HuH-7 (cell line): ENCODE results near the gene HUNK.
"Not testable (repeated sequence)": the region's sequence is repeated elsewhere in the genome, so short reads cannot be mapped to it uniquely, and the experiment has no call there.

ENCODE experiments used
- DNase-seq: peaks from one replicate; pipeline ENCODE4 v3.0.0; 2011; ENCODE audit warnings: low spot score

HUNK gene

GRCh38 chr21:31999810-32000468, 127.1 kb downstream of the HUNK start:
- no peak for DNase-seq

DNA sequence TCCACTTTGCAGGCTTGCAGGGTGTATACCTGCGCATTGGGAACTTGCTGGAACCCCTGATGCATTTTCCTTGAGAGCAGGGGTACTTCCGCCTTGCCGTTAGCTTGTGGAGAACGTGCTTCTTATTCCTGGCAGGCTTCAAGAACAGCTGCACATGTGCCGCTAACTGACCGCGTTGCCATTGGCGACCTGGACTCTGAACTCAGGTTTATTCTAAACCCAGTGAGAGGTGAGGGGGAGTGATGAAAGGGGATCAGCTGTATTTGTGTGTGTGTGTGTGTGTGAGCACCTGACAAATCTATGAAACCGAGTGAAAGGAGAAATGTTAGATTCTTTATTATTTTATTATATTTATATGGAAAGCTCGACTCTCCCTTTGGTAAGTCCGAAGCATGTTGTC, 128.6 kb downstream of the HUNK start:
- no peak for DNase-seq

DNA sequence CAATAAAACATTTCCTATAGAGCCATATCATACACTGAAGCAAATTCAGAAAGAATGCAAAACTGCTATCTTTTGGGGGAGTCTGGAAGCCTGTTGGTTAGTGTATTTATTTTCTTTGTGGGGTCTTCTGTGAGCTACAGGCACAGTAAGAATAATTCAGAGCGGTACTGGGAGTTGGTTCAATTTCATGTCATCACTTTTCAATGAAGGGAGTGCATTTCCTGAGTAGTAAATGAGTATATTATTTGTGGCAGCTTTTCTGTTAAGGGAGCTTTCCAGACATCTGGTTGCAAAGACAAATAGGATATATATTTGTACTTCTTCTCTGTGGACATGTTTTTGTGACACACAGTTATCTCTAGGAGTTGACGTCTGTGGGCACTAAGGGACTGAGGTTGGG, 130.6 kb downstream of the HUNK start:
- DNase-seq = no peak

DNA sequence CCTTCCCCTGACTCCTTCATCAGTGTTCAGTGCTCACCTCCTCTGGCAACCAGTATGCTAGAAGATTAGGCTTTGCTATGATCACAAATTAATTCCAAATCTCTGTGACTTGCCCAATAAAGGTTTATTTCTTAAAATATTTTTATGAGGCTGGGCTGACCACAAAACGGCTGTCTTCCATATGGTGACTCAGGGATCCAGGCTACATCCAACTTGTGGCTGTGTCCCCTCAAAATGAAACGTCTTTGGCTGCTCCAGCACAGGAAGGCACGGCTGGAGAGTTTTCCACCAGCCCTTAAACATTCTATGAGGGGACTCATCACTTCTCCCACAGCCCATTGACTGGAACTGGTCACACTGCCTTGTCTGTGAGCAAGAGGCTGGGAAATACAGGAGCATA, 131.5 kb downstream of the HUNK start:
- no peak for DNase-seq

GRCh38 chr21:32007456-32007855, 134.6 kb downstream of the HUNK start:
- DNase-seq = no peak

DNA sequence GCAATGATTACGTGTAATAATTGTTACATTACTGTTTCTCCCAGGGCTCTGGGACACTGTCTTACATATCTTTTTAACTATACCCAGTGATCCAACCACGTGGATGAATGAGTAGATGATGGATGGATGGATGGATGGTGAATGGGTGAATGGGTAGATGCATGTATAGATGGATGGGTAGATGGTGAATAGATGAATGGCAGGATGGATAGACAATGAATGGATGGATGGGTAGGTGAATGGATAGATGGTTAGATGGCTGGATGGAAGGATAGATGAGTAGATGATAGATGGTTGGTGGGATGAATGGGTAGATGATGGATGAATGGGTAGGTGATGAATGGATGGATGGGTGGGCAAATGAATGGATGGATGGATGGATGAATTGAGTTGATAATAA, 135.9 kb downstream of the HUNK start:
- no peak for DNase-seq

- DNase-seq = no peak
These were observed 136.4 kb downstream of the HUNK start for GRCh38 chr21:32009263-32009662.

GRCh38 chr21:32015461-32016139, 142.8 kb downstream of the HUNK start:
- no peak for DNase-seq

DNA sequence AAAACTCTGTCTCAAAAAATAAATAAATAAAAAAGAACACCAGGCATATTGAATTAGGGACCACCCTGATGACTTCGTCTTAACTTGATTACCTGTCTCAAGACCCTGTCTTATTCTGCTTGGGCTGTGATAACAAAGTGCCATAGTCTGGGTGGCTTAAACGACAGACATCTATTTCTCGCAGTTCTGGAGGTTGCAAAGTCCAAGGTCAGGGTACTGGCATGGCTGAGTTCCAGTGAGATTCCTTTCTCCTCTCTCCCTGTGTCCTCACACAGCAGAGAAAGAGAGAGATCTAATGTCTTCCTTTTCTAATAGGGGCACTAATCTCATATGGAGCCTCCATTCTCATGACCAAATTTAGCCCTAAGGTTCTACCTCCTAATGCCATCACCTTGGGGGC, 145.6 kb downstream of the HUNK start:
- no peak for DNase-seq

- DNase-seq = no peak
These were observed 147.7 kb downstream of the HUNK start for GRCh38 chr21:32020564-32020963.

DNA sequence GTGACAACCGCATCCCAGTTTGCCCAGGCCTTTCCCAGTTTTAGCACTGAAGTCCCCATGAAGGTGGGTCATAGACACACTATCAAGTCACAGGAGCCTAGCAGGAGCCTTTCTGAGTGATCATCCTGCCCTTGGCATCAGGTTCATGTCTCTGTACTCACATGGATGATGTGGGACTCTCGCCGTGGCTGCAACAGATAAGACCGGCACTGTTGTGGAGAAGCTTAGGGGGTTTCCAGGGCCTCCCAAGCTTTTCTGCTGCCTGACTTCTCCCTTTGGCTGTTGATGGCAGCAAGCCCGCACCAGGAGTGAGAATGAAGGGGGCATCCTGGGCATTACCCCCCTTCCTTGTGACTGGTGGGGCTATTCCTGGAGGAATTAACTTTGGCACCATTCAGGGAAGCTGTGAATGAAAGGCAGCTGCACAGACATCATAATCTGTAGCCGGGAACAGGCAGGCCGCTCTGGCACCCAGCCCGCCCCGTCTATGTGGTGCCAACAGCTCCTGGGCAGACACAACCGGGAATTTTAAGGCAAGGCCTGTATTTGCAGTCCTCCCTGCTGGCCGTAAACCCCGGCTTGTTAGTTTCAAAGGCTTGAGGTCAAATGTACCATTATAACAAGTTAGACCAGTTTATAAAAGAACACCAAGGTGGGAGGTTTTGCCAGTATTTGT, 148.6 kb downstream of the HUNK start:
- DNase-seq = no peak

- no peak for DNase-seq
These were observed 149.3 kb downstream of the HUNK start for GRCh38 chr21:32022146-32022545.

DNA sequence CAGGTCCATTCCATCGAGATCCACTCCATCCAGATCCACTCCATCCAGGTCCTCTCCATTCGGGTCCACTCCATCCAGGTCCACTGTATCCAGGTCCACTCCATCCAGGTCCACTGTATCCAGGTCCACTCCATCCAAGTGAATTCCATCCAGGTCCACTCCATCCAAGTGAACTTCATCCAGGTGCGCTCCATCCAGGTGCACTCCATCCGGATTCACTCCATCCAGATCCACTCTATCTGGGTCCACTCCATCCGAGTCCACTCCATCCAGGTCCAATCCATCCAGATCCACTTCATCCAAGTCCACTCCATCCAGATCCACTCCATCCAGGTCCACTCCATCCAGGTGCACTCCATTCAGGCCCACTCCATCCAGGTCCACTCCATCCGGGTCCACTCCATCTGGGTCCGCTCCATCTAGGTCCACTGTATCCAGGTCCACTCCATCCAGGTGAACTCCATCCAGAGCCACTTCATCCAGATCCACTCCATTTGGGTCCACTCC, 157.4 kb downstream of the HUNK start:
- no peak for DNase-seq

GRCh38 chr21:32034850-32035249, 162.0 kb downstream of the HUNK start:
- no peak for DNase-seq

DNA sequence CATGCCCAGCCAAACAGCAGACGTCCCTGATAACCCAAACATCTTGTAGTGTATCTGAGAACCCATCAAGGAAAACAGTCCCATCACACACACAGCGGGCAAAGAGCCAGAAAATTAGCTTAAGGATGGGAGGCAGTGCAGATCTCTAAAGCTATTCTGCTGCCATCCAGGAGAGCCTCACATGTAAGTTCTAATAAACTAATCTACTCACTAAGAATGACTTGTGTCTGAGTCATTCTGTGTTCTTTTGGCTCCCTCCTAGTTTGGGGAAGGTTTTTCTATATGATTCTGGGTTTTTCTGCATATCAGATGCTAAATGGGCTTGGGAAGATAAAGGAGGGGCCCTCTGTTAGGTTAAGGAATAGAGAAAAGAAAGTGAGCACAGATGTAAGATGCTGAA, 162.8 kb downstream of the HUNK start:
- no peak for DNase-seq

- no peak for DNase-seq
These were observed 163.9 kb downstream of the HUNK start for GRCh38 chr21:32036756-32037155.

DNA sequence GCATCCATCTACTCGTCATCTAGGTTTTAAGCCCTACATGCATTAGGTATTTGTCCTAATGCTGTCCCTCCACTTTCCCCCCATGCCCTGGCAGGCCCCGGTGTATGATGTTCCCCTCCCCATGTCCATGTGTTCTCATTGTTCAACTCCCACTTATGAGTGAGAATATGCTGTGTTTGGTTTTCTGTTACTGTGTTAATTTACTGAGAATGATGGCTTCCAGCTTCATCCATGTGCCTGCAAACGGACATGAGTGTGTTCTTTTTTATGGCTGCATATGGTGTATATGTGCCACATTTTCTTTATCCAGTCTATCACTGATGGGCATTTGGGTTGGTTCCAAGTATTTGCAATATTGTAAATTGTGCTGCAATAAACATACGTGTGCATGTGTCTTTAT, 165.9 kb downstream of the HUNK start:
- DNase-seq = not testable (repeated sequence)

- DNase-seq = no peak
These were observed 170.6 kb downstream of the HUNK start for GRCh38 chr21:32043458-32043857.

- no peak for DNase-seq
These were observed 171.7 kb downstream of the HUNK start for GRCh38 chr21:32044205-32045180.

GRCh38 chr21:32046191-32046590, 173.4 kb downstream of the HUNK start:
- no peak for DNase-seq

DNA sequence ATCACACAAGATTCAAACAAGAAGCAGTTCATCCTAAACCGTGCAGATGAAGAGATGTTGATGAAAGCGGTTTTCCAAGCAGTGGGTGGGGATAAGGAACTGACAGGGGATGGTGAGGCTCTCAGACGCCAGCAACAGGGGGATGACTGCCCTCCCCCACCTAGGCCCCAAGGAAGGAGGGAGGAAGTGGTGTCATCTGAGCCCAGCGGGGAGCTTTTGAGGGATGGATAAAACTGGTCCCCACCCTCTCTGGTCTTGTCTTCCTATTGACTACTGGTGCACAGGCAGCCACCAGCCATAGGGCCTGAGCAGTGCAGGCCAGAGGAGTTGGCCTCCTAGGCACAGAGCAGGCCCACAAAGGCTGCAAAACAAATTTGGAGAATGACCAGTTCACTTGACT, 175.5 kb downstream of the HUNK start:
- DNase-seq = no peak
